Brain microvascular endothelial cell (primary cell): ENCODE data around the gene BMERB1.
"Not testable (repeated sequence)": the region's sequence is repeated elsewhere in the genome, so short reads cannot be mapped to it uniquely, and the experiment has no call there.

Source experiments
- DNase-seq: peaks from one replicate; pipeline ENCODE4 v3.0.0-alpha.2; 2020
- H3K27ac ChIP-seq: fragments of 250-450 bp; sonication (Bioruptor Pico); 2 replicates; pipeline ENCODE4 v1.5.1; 2020; ENCODE audit warnings: mild to moderate bottlenecking, moderate library complexity
- H3K27me3 ChIP-seq: fragments of 250-450 bp; sonication (Bioruptor Pico); replicated peaks from 2 replicates; pipeline ENCODE4 v1.5.1; 2020; ENCODE audit warnings: mild to moderate bottlenecking
- H3K36me3 ChIP-seq: fragments of 250-450 bp; sonication (Bioruptor Pico); replicated peaks from 2 replicates; pipeline ENCODE4 v1.5.1; 2020; ENCODE audit warnings: mild to moderate bottlenecking
- H3K4me3 ChIP-seq: 2 replicates; pipeline ENCODE4 v1.5.1; 2011; ENCODE audit warnings: low read depth, mild to moderate bottlenecking, control low read depth, low read length, moderate library complexity
- CTCF ChIP-seq: IDR thresholded peaks from 2 replicates; pipeline ENCODE4 v1.5.1; 2011; ENCODE audit warnings: low read depth, mild to moderate bottlenecking, moderate library complexity, low read length, control low read depth, inconsistent platforms; ENCODE audit errors: missing control alignments
- in situ Hi-C: cut with HindIII; loops from 2 replicates; pipeline ENCODE4 v1.10.0; 2017; ENCODE audit warnings: low sequenced_read_pairs, low pct_ligation_motif_present

The BMERB1 gene

GRCh38 chr16:15426796-15427195 lies 7.6 kb upstream of the BMERB1 start:
- no peak for DNase-seq
- Histone ChIP-seq H3K27ac (no peak overlapping the region), H3K27me3 (no peaks in the 10 kb centered on the region), H3K4me3 (no peak overlapping the region), H3K36me3 (no peaks in the 10 kb centered on the region)
- in situ Hi-C loops = no loop called here
- TF ChIP-seq CTCF = no peak

DNA sequence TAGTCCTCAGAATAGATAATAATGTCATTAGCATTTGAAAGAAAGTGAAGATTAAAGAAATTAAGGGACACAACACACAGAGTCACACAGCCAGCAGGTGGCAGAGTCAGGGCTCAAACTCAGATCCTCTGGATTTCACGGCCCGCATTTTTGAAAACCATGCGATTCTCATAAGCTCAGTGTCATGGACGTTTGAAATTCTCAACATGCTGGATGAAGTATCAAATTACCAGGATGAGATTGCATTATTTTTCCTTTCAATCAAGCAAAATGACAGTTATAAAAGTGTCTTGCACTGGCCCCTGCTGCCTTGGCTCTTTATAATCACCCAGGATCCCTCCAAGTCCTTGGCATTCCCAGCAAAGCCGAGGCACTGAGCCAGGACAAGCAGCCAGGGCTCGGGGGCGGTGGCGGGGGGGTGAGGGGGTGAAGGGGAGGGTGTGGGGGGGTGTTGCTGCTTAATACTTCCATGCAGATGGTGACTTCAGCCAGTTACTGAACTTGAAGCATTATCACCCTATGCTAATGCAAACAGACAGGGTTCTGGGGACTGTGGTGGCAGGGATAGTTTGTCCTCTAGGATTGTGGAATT lies 6.6 kb upstream of the BMERB1 start:
- H3K27ac ChIP-seq = peak overlapping the region; percentile 38
- TF ChIP-seq CTCF = peak; percentile 85
- H3K4me3 ChIP-seq = peak overlapping the region; percentile 5
- DNase-seq = peak; percentile 82
- in situ Hi-C loops = no loop called here
- H3K27me3 ChIP-seq = no peaks in the 10 kb centered on the region
- no peaks in the 10 kb centered on the region for H3K36me3 ChIP-seq

- in situ Hi-C loops, H3K27ac ChIP-seq, H3K36me3 ChIP-seq, H3K27me3 ChIP-seq, H3K4me3 ChIP-seq, DNase-seq: not testable (repeated sequence)
Observed at GRCh38 chr16:15430884-15431283, 3.5 kb upstream of the BMERB1 start.

GRCh38 chr16:15434079-15434424 lies 336 bp upstream of the BMERB1 start:
- H3K36me3 ChIP-seq = no peaks in the 10 kb centered on the region
- DNase-seq = no peak
- TF ChIP-seq CTCF = no peak
- in situ Hi-C loops = no loop called here
- H3K27me3 ChIP-seq = no peaks in the 10 kb centered on the region
- peak overlapping the region; percentile 88 for H3K4me3 ChIP-seq
- no peak overlapping the region for H3K27ac ChIP-seq

GRCh38 chr16:15435216-15435864 lies 952 bp downstream of the BMERB1 start:
- peak overlapping the region; percentile 88 for H3K4me3 ChIP-seq
- DNase-seq = no peak
- in situ Hi-C loops = no loop called here
- H3K36me3 ChIP-seq = no peaks in the 10 kb centered on the region
- H3K27me3 ChIP-seq = no peaks in the 10 kb centered on the region
- peak overlapping the region; percentile 53 for H3K27ac ChIP-seq
- TF ChIP-seq CTCF = no peak

- no peak overlapping the region for H3K4me3 ChIP-seq
- TF ChIP-seq CTCF = no peak
- DNase-seq = no peak
- H3K36me3 ChIP-seq = no peaks in the 10 kb centered on the region
- no peak overlapping the region for H3K27ac ChIP-seq
- in situ Hi-C loops = no loop called here
- no peaks in the 10 kb centered on the region for H3K27me3 ChIP-seq
Observed at GRCh38 chr16:15439102-15439501, 4.7 kb downstream of the BMERB1 start.
